WTC11 (cell line): ENCODE results near the gene FXN. TPM values are rescaled to one million over a fixed set of nuclear protein-coding genes. Genes with fewer than 3 reads are reported as not detected.

Source experiments
- ATAC-seq: fragments of 200-7000 bp; cut with Tn5 transposase; 2 replicates; pipeline ENCODE4 v1.10.0; 2021; ENCODE audit warnings: mild to moderate bottlenecking, moderate library complexity
- CTCF ChIA-PET: fragments of 300-600 bp; sonication (Branson Sonifier 250); formaldehyde crosslinking; loops from one replicate; lab custom pipeline; 2021; ENCODE audit warnings: antibody characterized with exemption; lab: Charles Lee
- POLR2A ChIA-PET: fragments of 350-600 bp; sonication (Branson Sonifier 250); formaldehyde crosslinking; loops from one replicate; lab custom pipeline; 2021; ENCODE audit warnings: antibody characterized with exemption; lab: Charles Lee
- DNase-seq: peaks from one replicate; pipeline ENCODE4 v3.0.0; 2021; ENCODE audit warnings: low spot score
- H3K27ac Mint-ChIP-seq: 2 replicates; pipeline ENCODE4 v1.8.0; 2021; ENCODE audit warnings: mixed read lengths
- H3K27me3 Mint-ChIP-seq: 2 replicates; pipeline ENCODE4 v1.8.0; 2021; ENCODE audit warnings: low read depth, mild to moderate bottlenecking, moderate library complexity, mixed read lengths
- H3K36me3 Mint-ChIP-seq: 2 replicates; pipeline ENCODE4 v1.8.0; 2021; ENCODE audit warnings: mixed read lengths
- H3K4me1 Mint-ChIP-seq: 2 replicates; pipeline ENCODE4 v1.8.0; 2022; ENCODE audit warnings: mixed read lengths
- H3K4me3 Mint-ChIP-seq: 2 replicates; pipeline ENCODE4 v1.8.0; 2021; ENCODE audit warnings: mild to moderate bottlenecking, moderate library complexity, mixed read lengths
- H3K9me3 Mint-ChIP-seq: 2 replicates; pipeline ENCODE4 v1.8.0; 2021; ENCODE audit warnings: mixed read lengths
- CBFB ChIP-seq: sonication (generic); formaldehyde crosslinking; IDR thresholded peaks from 2 replicates; pipeline ENCODE4 v1.8.1; 2022; ENCODE audit warnings: mild to moderate bottlenecking, low read depth, missing genetic modification reagents
- CDX4 ChIP-seq: fragments of 250-450 bp; sonication (Bioruptor Pico); IDR thresholded peaks from 2 replicates; pipeline ENCODE4 v1.9.0; 2021; ENCODE audit warnings: moderate library complexity, mild to moderate bottlenecking, inconsistent platforms, borderline replicate concordance
- ELF4 ChIP-seq: sonication (generic); formaldehyde crosslinking; IDR thresholded peaks from 2 replicates; pipeline ENCODE4 v1.8.1; 2022; ENCODE audit warnings: low read depth, mild to moderate bottlenecking, moderate library complexity, missing genetic modification reagents
- EMX1 ChIP-seq: fragments of 250-450 bp; sonication (Bioruptor Pico); IDR thresholded peaks from 2 replicates; pipeline ENCODE4 v1.8.0; 2021; ENCODE audit warnings: mild to moderate bottlenecking
- ETV6 ChIP-seq: sonication (generic); formaldehyde crosslinking; IDR thresholded peaks from 2 replicates; pipeline ENCODE4 v1.8.1; 2022; ENCODE audit warnings: mild to moderate bottlenecking, missing genetic modification reagents
- FOXK1 ChIP-seq: sonication (generic); formaldehyde crosslinking; IDR thresholded peaks from 2 replicates; pipeline ENCODE4 v1.8.0; 2022; ENCODE audit warnings: mild to moderate bottlenecking, moderate library complexity, missing genetic modification reagents
- GABPB1 ChIP-seq: sonication (generic); formaldehyde crosslinking; IDR thresholded peaks from 2 replicates; pipeline ENCODE4 v1.8.1; 2023; ENCODE audit warnings: mild to moderate bottlenecking, missing genetic modification reagents
- JUN ChIP-seq: sonication (generic); formaldehyde crosslinking; IDR thresholded peaks from 2 replicates; pipeline ENCODE4 v1.8.0; 2023; ENCODE audit warnings: mild to moderate bottlenecking, missing genetic modification reagents
- KAT7 ChIP-seq: sonication (generic); formaldehyde crosslinking; IDR thresholded peaks from 2 replicates; pipeline ENCODE4 v1.8.1; 2023; ENCODE audit warnings: missing genetic modification reagents, mild to moderate bottlenecking, borderline replicate concordance
- NFE2L1 ChIP-seq: sonication (generic); formaldehyde crosslinking; IDR thresholded peaks from 2 replicates; pipeline ENCODE4 v1.8.1; 2023; ENCODE audit warnings: missing genetic modification reagents
- RELA ChIP-seq: sonication (generic); formaldehyde crosslinking; IDR thresholded peaks from 2 replicates; pipeline ENCODE4 v1.8.1; 2022; ENCODE audit warnings: missing genetic modification reagents, mild to moderate bottlenecking, borderline replicate concordance
- RORB ChIP-seq: fragments of 250-450 bp; sonication (Bioruptor Pico); IDR thresholded peaks from 2 replicates; pipeline ENCODE4 v1.9.0; 2021; ENCODE audit warnings: mild to moderate bottlenecking
- SMAD3 ChIP-seq: sonication (generic); formaldehyde crosslinking; IDR thresholded peaks from 2 replicates; pipeline ENCODE4 v1.8.0; 2022; ENCODE audit warnings: missing genetic modification reagents, mild to moderate bottlenecking, borderline replicate concordance
- ZNF263 ChIP-seq: sonication (generic); formaldehyde crosslinking; IDR thresholded peaks from 2 replicates; pipeline ENCODE4 v1.8.1; 2022; ENCODE audit warnings: low read depth, mild to moderate bottlenecking, moderate library complexity, missing genetic modification reagents
- total RNA-seq: library from RNA; stranded (reverse); gene quantifications from 3 replicates; pipeline ENCODE4 v1.2.3, GENCODE V29; 2021
- TF ChIP-seq, protein P1 (sequence below): fragments of 250-450 bp; sonication (Bioruptor Pico); IDR thresholded peaks from 2 replicates; pipeline ENCODE4 v1.8.0; 2021; ENCODE audit warnings: mild to moderate bottlenecking
- TF ChIP-seq, protein P2 (sequence below): sonication (generic); formaldehyde crosslinking; IDR thresholded peaks from 2 replicates; pipeline ENCODE4 v1.8.1; 2023; ENCODE audit warnings: mild to moderate bottlenecking, missing genetic modification reagents
- TF ChIP-seq, protein P3 (sequence below): fragments of 250-450 bp; sonication (Bioruptor Pico); IDR thresholded peaks from 2 replicates; pipeline ENCODE4 v1.9.0; 2021; ENCODE audit warnings: mild to moderate bottlenecking
- TF ChIP-seq, protein P4 (sequence below): sonication (generic); formaldehyde crosslinking; IDR thresholded peaks from 2 replicates; pipeline ENCODE4 v1.8.1; 2022; ENCODE audit warnings: low read depth, mild to moderate bottlenecking, moderate library complexity, missing genetic modification reagents, borderline replicate concordance

FXN gene
- total RNA-seq, 1 experiment from 2014 or later: 30.6 TPM

- peaks cover 19% of the 10 kb centered on the region for H3K36me3 Mint-ChIP-seq
- peak overlapping the region; percentile 79 for H3K27ac Mint-ChIP-seq
- H3K4me1 Mint-ChIP-seq: peaks cover 37% of the 10 kb centered on the region
- DNase-seq (no peak), ATAC-seq (peak; percentile 23; the same call in 1 of the 2 replicates)
- TF ChIP-seq GABPB1 (CRISPR knock-in tag) (no peak), KAT7 (CRISPR knock-in tag) (no peak), RORB (CRISPR knock-in tag) (no peak), SMAD3 (no peak), JUN (no peak), ZNF263 (CRISPR knock-in tag) (no peak), RELA (no peak), EMX1 (CRISPR knock-in tag) (no peak), ELF4 (CRISPR knock-in tag) (no peak), CBFB (CRISPR knock-in tag) (no peak), CDX4 (CRISPR knock-in tag) (no peak)
- TF ChIP-seq, protein P1, sequence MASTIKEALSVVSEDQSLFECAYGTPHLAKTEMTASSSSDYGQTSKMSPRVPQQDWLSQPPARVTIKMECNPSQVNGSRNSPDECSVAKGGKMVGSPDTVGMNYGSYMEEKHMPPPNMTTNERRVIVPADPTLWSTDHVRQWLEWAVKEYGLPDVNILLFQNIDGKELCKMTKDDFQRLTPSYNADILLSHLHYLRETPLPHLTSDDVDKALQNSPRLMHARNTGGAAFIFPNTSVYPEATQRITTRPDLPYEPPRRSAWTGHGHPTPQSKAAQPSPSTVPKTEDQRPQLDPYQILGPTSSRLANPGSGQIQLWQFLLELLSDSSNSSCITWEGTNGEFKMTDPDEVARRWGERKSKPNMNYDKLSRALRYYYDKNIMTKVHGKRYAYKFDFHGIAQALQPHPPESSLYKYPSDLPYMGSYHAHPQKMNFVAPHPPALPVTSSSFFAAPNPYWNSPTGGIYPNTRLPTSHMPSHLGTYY (CRISPR knock-in tag): no peak
- TF ChIP-seq, protein P2, sequence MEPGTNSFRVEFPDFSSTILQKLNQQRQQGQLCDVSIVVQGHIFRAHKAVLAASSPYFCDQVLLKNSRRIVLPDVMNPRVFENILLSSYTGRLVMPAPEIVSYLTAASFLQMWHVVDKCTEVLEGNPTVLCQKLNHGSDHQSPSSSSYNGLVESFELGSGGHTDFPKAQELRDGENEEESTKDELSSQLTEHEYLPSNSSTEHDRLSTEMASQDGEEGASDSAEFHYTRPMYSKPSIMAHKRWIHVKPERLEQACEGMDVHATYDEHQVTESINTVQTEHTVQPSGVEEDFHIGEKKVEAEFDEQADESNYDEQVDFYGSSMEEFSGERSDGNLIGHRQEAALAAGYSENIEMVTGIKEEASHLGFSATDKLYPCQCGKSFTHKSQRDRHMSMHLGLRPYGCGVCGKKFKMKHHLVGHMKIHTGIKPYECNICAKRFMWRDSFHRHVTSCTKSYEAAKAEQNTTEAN (CRISPR knock-in tag): no peak
- CTCF ChIA-PET: interaction anchor here (1.0 to 1.6 kb wide), 3 partner anchors 47 to 87 kb away, joined by 4 read pairs; no protein-coding TSS in a partner anchor
- POLR2A ChIA-PET: interaction anchor here (0.6 kb wide), 1 partner anchor 186 kb away, joined by 5 read pairs; no protein-coding TSS in a partner anchor
- H3K4me3 Mint-ChIP-seq: no peak overlapping the region
- no peaks in the 10 kb centered on the region for H3K27me3 Mint-ChIP-seq
- H3K9me3 Mint-ChIP-seq: no peaks in the 10 kb centered on the region
Observed at GRCh38 chr9:69136779-69137178, 101.2 kb downstream of the FXN start.

- no peaks in the 10 kb centered on the region for H3K27me3 Mint-ChIP-seq
- CTCF ChIA-PET: interaction anchor here (1.0 to 1.6 kb wide), 3 partner anchors 47 to 86 kb away, joined by 4 read pairs; no protein-coding TSS in a partner anchor
- peaks cover 19% of the 10 kb centered on the region for H3K36me3 Mint-ChIP-seq
- H3K4me1 Mint-ChIP-seq: peaks cover 38% of the 10 kb centered on the region
- H3K9me3 Mint-ChIP-seq: no peaks in the 10 kb centered on the region
- 0 out of 2 replicates have a peak overlapping the region, but pooled peaks have one; percentile 58 for H3K27ac Mint-ChIP-seq
- TF ChIP-seq, protein P3, sequence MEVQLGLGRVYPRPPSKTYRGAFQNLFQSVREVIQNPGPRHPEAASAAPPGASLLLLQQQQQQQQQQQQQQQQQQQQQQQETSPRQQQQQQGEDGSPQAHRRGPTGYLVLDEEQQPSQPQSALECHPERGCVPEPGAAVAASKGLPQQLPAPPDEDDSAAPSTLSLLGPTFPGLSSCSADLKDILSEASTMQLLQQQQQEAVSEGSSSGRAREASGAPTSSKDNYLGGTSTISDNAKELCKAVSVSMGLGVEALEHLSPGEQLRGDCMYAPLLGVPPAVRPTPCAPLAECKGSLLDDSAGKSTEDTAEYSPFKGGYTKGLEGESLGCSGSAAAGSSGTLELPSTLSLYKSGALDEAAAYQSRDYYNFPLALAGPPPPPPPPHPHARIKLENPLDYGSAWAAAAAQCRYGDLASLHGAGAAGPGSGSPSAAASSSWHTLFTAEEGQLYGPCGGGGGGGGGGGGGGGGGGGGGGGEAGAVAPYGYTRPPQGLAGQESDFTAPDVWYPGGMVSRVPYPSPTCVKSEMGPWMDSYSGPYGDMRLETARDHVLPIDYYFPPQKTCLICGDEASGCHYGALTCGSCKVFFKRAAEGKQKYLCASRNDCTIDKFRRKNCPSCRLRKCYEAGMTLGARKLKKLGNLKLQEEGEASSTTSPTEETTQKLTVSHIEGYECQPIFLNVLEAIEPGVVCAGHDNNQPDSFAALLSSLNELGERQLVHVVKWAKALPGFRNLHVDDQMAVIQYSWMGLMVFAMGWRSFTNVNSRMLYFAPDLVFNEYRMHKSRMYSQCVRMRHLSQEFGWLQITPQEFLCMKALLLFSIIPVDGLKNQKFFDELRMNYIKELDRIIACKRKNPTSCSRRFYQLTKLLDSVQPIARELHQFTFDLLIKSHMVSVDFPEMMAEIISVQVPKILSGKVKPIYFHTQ (CRISPR knock-in tag): no peak
- TF ChIP-seq ETV6 (no peak), FOXK1 (CRISPR knock-in tag) (no peak), NFE2L1 (CRISPR knock-in tag) (no peak)
- TF ChIP-seq, protein P4, sequence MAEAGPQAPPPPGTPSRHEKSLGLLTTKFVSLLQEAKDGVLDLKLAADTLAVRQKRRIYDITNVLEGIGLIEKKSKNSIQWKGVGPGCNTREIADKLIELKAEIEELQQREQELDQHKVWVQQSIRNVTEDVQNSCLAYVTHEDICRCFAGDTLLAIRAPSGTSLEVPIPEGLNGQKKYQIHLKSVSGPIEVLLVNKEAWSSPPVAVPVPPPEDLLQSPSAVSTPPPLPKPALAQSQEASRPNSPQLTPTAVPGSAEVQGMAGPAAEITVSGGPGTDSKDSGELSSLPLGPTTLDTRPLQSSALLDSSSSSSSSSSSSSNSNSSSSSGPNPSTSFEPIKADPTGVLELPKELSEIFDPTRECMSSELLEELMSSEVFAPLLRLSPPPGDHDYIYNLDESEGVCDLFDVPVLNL (CRISPR knock-in tag): no peak
- H3K4me3 Mint-ChIP-seq: no peak overlapping the region
- POLR2A ChIA-PET: interaction anchor here (0.6 kb wide), 1 partner anchor 185 kb away, joined by 5 read pairs; no protein-coding TSS in a partner anchor
- ATAC-seq: no peak
- no peak for DNase-seq
Observed at GRCh38 chr9:69137311-69137710, 101.8 kb downstream of the FXN start.
